ENCODE measurements around the gene DHTKD1.
"Not testable (repeated sequence)": the region's sequence is repeated elsewhere in the genome, so short reads cannot be mapped to it uniquely, and the experiment has no call there.

DHTKD1 gene

GRCh38 chr10:12154516-12154915 is 85.8 kb downstream of the DHTKD1 start:
- no peak for DNase-seq

- DNase-seq: no peak
These were observed 87.8 kb downstream of the DHTKD1 start for GRCh38 chr10:12156367-12157123.

- DNase-seq: no peak
These were observed 89.4 kb downstream of the DHTKD1 start for GRCh38 chr10:12158111-12158510.

GRCh38 chr10:12160664-12161063 is 91.9 kb downstream of the DHTKD1 start:
- no peak for DNase-seq

- no peak for DNase-seq
These were observed 94.2 kb downstream of the DHTKD1 start for GRCh38 chr10:12162927-12163326.

- DNase-seq: no peak
These were observed 95.3 kb downstream of the DHTKD1 start for GRCh38 chr10:12164085-12164484.

- no peak for DNase-seq
These were observed 96.3 kb downstream of the DHTKD1 start for GRCh38 chr10:12165036-12165435.

GRCh38 chr10:12165999-12166775 is 97.4 kb downstream of the DHTKD1 start:
- DNase-seq: no peak

GRCh38 chr10:12171512-12171911 is 102.8 kb downstream of the DHTKD1 start:
- not testable (repeated sequence) for DNase-seq
